ENCODE results near the gene MEPCE.
A peak's percentile ranks its signal among the peaks of the same experiment; 100 is the strongest.

Gene MEPCE

GRCh38 chr7:100401811-100402210 lies 27.8 kb upstream of the MEPCE start:
- TF ChIP-seq, protein P1, sequence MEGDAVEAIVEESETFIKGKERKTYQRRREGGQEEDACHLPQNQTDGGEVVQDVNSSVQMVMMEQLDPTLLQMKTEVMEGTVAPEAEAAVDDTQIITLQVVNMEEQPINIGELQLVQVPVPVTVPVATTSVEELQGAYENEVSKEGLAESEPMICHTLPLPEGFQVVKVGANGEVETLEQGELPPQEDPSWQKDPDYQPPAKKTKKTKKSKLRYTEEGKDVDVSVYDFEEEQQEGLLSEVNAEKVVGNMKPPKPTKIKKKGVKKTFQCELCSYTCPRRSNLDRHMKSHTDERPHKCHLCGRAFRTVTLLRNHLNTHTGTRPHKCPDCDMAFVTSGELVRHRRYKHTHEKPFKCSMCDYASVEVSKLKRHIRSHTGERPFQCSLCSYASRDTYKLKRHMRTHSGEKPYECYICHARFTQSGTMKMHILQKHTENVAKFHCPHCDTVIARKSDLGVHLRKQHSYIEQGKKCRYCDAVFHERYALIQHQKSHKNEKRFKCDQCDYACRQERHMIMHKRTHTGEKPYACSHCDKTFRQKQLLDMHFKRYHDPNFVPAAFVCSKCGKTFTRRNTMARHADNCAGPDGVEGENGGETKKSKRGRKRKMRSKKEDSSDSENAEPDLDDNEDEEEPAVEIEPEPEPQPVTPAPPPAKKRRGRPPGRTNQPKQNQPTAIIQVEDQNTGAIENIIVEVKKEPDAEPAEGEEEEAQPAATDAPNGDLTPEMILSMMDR (IDR thresholded peaks at IDR 0.05; ENCODE audit: low read depth, low read length, missing control alignments): no peak
- H3K27me3 ChIP-seq (replicated peaks): peaks cover 6% of the 10 kb centered on the region
- no peak overlapping the region for H3K27ac ChIP-seq
- H3K36me3 ChIP-seq (replicated peaks): no peaks in the 10 kb centered on the region
- in situ Hi-C loops (cut with HindIII; ENCODE audit: low pct_ligation_motif_present, low sequenced_read_pairs): no loop called here
- H3K4me3 ChIP-seq (ENCODE audit: low read depth, low read length): no peak overlapping the region
- DNase-seq: no peak

DNA sequence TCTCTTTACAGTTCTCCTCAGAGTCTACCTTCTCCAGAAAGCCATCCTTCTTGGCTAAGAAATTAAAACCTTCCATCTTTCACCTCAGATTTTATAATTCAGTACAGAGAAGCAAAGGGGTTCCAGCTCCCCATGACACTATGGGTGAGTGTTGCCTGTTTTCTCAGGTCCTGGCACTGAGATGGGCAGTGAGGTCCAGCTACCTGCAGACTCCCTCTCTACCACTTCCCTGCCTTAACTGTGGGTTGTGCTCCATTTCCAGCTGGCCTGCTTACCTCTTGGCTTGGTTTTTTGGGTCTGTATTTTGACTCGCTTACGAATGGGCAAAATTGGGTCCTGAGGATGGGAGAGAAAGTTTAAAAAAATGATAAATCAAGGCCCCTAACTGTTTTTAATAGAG lies 27.4 kb upstream of the MEPCE start:
- Histone ChIP-seq H3K4me3 (ENCODE audit: low read depth, low read length) (no peak overlapping the region), H3K36me3 (replicated peaks) (no peaks in the 10 kb centered on the region), H3K27ac (no peak overlapping the region), H3K27me3 (replicated peaks) (peaks cover 6% of the 10 kb centered on the region)
- TF ChIP-seq, protein P1 (IDR thresholded peaks at IDR 0.05; ENCODE audit: low read depth, low read length, missing control alignments): no peak
- no peak for DNase-seq
- in situ Hi-C loops (cut with HindIII; ENCODE audit: low pct_ligation_motif_present, low sequenced_read_pairs): no loop called here

DNA sequence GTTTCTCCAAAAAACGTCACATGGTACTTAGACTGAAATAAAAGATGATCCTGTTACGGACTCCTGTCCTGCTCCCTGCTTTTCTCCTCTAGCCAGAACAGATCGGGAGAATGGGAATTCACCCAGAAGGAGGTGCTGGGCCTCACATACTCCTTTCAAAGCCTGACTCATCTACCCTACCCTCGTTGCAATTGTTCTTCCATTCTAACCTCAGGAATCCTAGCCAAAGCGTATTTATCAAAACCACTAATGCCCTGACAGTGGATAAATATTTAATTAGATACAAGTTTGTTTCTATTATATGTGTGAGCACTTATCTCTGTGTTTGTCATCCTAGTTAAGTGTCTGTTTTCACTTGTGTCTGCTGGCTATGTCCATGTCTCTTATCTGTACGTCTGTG lies 22.9 kb upstream of the MEPCE start:
- in situ Hi-C loops (cut with HindIII; ENCODE audit: low pct_ligation_motif_present, low sequenced_read_pairs): no loop called here
- H3K4me3 ChIP-seq (ENCODE audit: low read depth, low read length): no peak overlapping the region
- TF ChIP-seq, protein P1 (IDR thresholded peaks at IDR 0.05; ENCODE audit: low read depth, low read length, missing control alignments): peak; percentile 14
- peaks cover 18% of the 10 kb centered on the region for H3K27me3 ChIP-seq (replicated peaks)
- H3K36me3 ChIP-seq (replicated peaks): no peaks in the 10 kb centered on the region
- peak; percentile 31 for DNase-seq
- no peak overlapping the region for H3K27ac ChIP-seq

GRCh38 chr7:100407285-100408180 lies 22.1 kb upstream of the MEPCE start:
- H3K27ac ChIP-seq: no peak overlapping the region
- peak; percentile 75 for DNase-seq
- in situ Hi-C loops (cut with HindIII; ENCODE audit: low pct_ligation_motif_present, low sequenced_read_pairs): no loop called here

GRCh38 chr7:100411101-100411500 lies 18.5 kb upstream of the MEPCE start:
- Histone ChIP-seq H3K27me3 (replicated peaks) (peaks cover 15% of the 10 kb centered on the region), H3K4me3 (ENCODE audit: low read depth, low read length) (no peak overlapping the region), H3K36me3 (replicated peaks) (no peaks in the 10 kb centered on the region), H3K27ac (no peak overlapping the region)
- no peak for DNase-seq
- TF ChIP-seq, protein P1 (IDR thresholded peaks at IDR 0.05; ENCODE audit: low read depth, low read length, missing control alignments): no peak
- in situ Hi-C loops (cut with HindIII; ENCODE audit: low pct_ligation_motif_present, low sequenced_read_pairs): no loop called here

More at GRCh38 chr7:100407285-100408180, 22.1 kb upstream of the MEPCE start:
- TF ChIP-seq, protein P1 (IDR thresholded peaks at IDR 0.05; ENCODE audit: low read depth, low read length, missing control alignments): peak; percentile 75
- no peak overlapping the region for H3K4me3 ChIP-seq (ENCODE audit: low read depth, low read length)
- no peaks in the 10 kb centered on the region for H3K36me3 ChIP-seq (replicated peaks)
- H3K27me3 ChIP-seq (replicated peaks): peaks cover 18% of the 10 kb centered on the region

Data from brain microvascular endothelial cell (primary cell).